PC-9 (cell line): ENCODE results near the gene RBM10. TPM values are rescaled to one million over a fixed set of nuclear protein-coding genes. Genes with fewer than 3 reads are reported as not detected.

Experiments used
- BruUV-seq: library from RNA; stranded (reverse); fragments of 400-500 nt; replicated peaks from 2 replicates; lab custom pipeline; 2021; lab: Mats Ljungman, UMichigan
- CTCF ChIA-PET: fragments of 300-600 bp; sonication (Branson Sonifier 250); formaldehyde crosslinking; loops from one replicate; lab custom pipeline; 2022; ENCODE audit warnings: antibody characterized with exemption; lab: Charles Lee
- POLR2A ChIA-PET: fragments of 300-600 bp; sonication (Branson Sonifier 250); formaldehyde crosslinking; loops from one replicate; lab custom pipeline; 2022; ENCODE audit warnings: antibody characterized with exemption; ENCODE audit not compliant: unreplicated experiment; lab: Charles Lee
- DNase-seq, 2 experiments: peaks; one replicate each; pipeline versions ENCODE4 v3.0.0 to v3.0.0-alpha.2; 2015 to 2022; ENCODE audit warnings: mixed read lengths in 1 of 2
- H2AFZ ChIP-seq: fragments of 200-600 bp; sonication (generic); 2 replicates; pipeline ENCODE4 v1.8.1; 2017; ENCODE audit warnings: antibody characterized with exemption
- H3F3A ChIP-seq: fragments of 200-600 bp; sonication (generic); 2 replicates; pipeline ENCODE4 v1.8.1; 2017; ENCODE audit warnings: antibody characterized with exemption, mild to moderate bottlenecking, low read depth; ENCODE audit not compliant: insufficient read depth
- H3K27ac ChIP-seq: fragments of 200-600 bp; sonication (generic); 2 replicates; pipeline ENCODE4 v1.6.1; 2016; ENCODE audit warnings: mixed run types
- H3K27me3 ChIP-seq: fragments of 200-600 bp; sonication (generic); 2 replicates; pipeline ENCODE4 v1.6.1; 2016; ENCODE audit warnings: low read depth, mixed run types; ENCODE audit not compliant: insufficient read depth
- H3K36me3 ChIP-seq: fragments of 200-600 bp; sonication (generic); 2 replicates; pipeline ENCODE4 v1.6.1; 2016; ENCODE audit warnings: low read depth, mixed run types
- H3K4me1 ChIP-seq: fragments of 200-600 bp; sonication (generic); replicated peaks from 2 replicates; pipeline ENCODE4 v1.6.1; 2016; ENCODE audit warnings: mixed run types; ENCODE audit not compliant: insufficient read depth
- H3K4me2 ChIP-seq: fragments of 200-600 bp; sonication (generic); 2 replicates; pipeline ENCODE4 v1.6.1; 2017; ENCODE audit warnings: mixed run types
- H3K4me3 ChIP-seq: fragments of 200-600 bp; sonication (generic); 2 replicates; pipeline ENCODE4 v1.6.1; 2016; ENCODE audit warnings: mixed run types
- H3K79me2 ChIP-seq: fragments of 200-600 bp; sonication (generic); 2 replicates; pipeline ENCODE4 v1.6.1; 2017; ENCODE audit warnings: low read depth, mixed run types
- H3K9me2 ChIP-seq: fragments of 200-600 bp; sonication (generic); 2 replicates; pipeline ENCODE4 v1.8.1; 2017; ENCODE audit warnings: mild to moderate bottlenecking; ENCODE audit not compliant: insufficient read depth
- H3K9me3 ChIP-seq: fragments of 200-600 bp; sonication (generic); 2 replicates; pipeline ENCODE4 v1.8.1; 2016; ENCODE audit warnings: low read depth; ENCODE audit not compliant: insufficient read depth
- H4K20me1 ChIP-seq: fragments of 200-600 bp; sonication (generic); 2 replicates; pipeline ENCODE4 v1.8.1; 2017; ENCODE audit not compliant: insufficient read depth
- CTCF ChIP-seq: fragments of 200-600 bp; sonication (generic); conservative IDR thresholded peaks from 2 replicates; pipeline ENCODE4 v1.6.1; 2017; ENCODE audit warnings: mixed run types, antibody characterized with exemption, mild to moderate bottlenecking, moderate library complexity
- EZH2 ChIP-seq: fragments of 200-600 bp; sonication (generic); IDR thresholded peaks from 2 replicates; pipeline ENCODE4 v1.8.0; 2017; ENCODE audit warnings: antibody characterized with exemption, low read depth
- intact Hi-C: fragments of 100-400 bp; cut with micrococcal nuclease; formaldehyde crosslinking; loops from one replicate; pipeline ENCODE4 v1.10.0; 2022; ENCODE audit not compliant: unreplicated experiment
- total RNA-seq: library from RNA; stranded (reverse); gene quantifications from 2 replicates; pipeline ENCODE4 v1.2.3, GENCODE V29; 2021

Gene RBM10
- total RNA-seq, 1 experiment from 2014 or later: 34.8 TPM

GRCh38 chrX:47206316-47206715 is 61.3 kb downstream of the RBM10 start:
- H3K9me2 ChIP-seq: no peaks in the 10 kb centered on the region
- H4K20me1 ChIP-seq: no peaks in the 10 kb centered on the region
- H3K27me3 ChIP-seq: no peaks in the 10 kb centered on the region
- intact Hi-C loops: no loop called here
- no peaks in the 10 kb centered on the region for H3K79me2 ChIP-seq
- no peak overlapping the region for H3K4me3 ChIP-seq
- H3K9me3 ChIP-seq: no peaks in the 10 kb centered on the region
- POLR2A ChIA-PET: interaction anchor here (0.6 to 0.7 kb wide), 2 partner anchors 12 to 44 kb away, joined by 7 to 23 read pairs; no protein-coding TSS in a partner anchor
- CTCF ChIA-PET: no interaction called here
- DNase-seq: no peak
- H3K4me1 ChIP-seq: no peaks in the 10 kb centered on the region
- no peaks in the 10 kb centered on the region for H3F3A ChIP-seq
- H3K27ac ChIP-seq: no peak overlapping the region
- no peak overlapping the region for H3K4me2 ChIP-seq
- TF ChIP-seq CTCF: no peak
- no peak for TF ChIP-seq EZH2
- no peaks in the 10 kb centered on the region for H3K36me3 ChIP-seq
- no peak overlapping the region for H2AFZ ChIP-seq
- BruUV-seq: no TSS peak

GRCh38 chrX:47208108-47208507 is 63.1 kb downstream of the RBM10 start:
- POLR2A ChIA-PET: interaction anchor here (0.6 to 0.7 kb wide), 2 partner anchors 14 to 37 kb away, joined by 4 to 6 read pairs; no protein-coding TSS in a partner anchor
- Histone ChIP-seq H3K4me3 (no peak overlapping the region), H2AFZ (no peak overlapping the region), H3K27me3 (no peaks in the 10 kb centered on the region), H3K27ac (no peak overlapping the region), H3K9me3 (no peaks in the 10 kb centered on the region), H4K20me1 (no peaks in the 10 kb centered on the region), H3K36me3 (no peaks in the 10 kb centered on the region), H3K79me2 (no peaks in the 10 kb centered on the region), H3K9me2 (no peaks in the 10 kb centered on the region), H3K4me2 (no peak overlapping the region), H3K4me1 (no peaks in the 10 kb centered on the region), H3F3A (no peaks in the 10 kb centered on the region)
- DNase-seq: no peak
- CTCF ChIA-PET: no interaction called here
- TF ChIP-seq EZH2 (no peak), CTCF (no peak)
- intact Hi-C loops: no loop called here
- no TSS peak for BruUV-seq

- DNase-seq: no peak
- Histone ChIP-seq H3F3A (no peaks in the 10 kb centered on the region), H4K20me1 (no peaks in the 10 kb centered on the region), H3K36me3 (no peaks in the 10 kb centered on the region), H3K9me3 (no peaks in the 10 kb centered on the region), H3K27me3 (no peaks in the 10 kb centered on the region), H2AFZ (no peak overlapping the region), H3K27ac (no peak overlapping the region), H3K4me3 (no peak overlapping the region), H3K9me2 (no peaks in the 10 kb centered on the region), H3K4me2 (no peak overlapping the region), H3K79me2 (no peaks in the 10 kb centered on the region), H3K4me1 (no peaks in the 10 kb centered on the region)
- CTCF ChIA-PET: no interaction called here
- no TSS peak for BruUV-seq
- TF ChIP-seq EZH2: no peak
- TF ChIP-seq CTCF: no peak
- POLR2A ChIA-PET: no interaction called here
- intact Hi-C loops: no loop called here
Measured at GRCh38 chrX:47209508-47210238, 64.7 kb downstream of the RBM10 start.
